Trophoblast cell (in vitro differentiated cells and primary cell): ENCODE data around the gene SEMA4A.

Experiments used
- DNase-seq, 2 donors: peaks; one replicate each; pipeline ENCODE4 v3.0.0-alpha.2; 2016
- H2AFZ ChIP-seq: 2 replicates; pipeline ENCODE4 v1.6.1; 2013; ENCODE audit warnings: low read length, moderate library complexity, mild to moderate bottlenecking; ENCODE audit not compliant: insufficient read depth, poor library complexity
- H2AK5ac ChIP-seq: 2 replicates; pipeline ENCODE4 v1.6.1; 2013; ENCODE audit warnings: mild to moderate bottlenecking, low read length
- H2BK120ac ChIP-seq: 2 replicates; pipeline ENCODE4 v1.6.1; 2013; ENCODE audit warnings: low read length, mild to moderate bottlenecking, moderate library complexity; ENCODE audit not compliant: insufficient read depth, poor library complexity
- H2BK12ac ChIP-seq: 2 replicates; pipeline ENCODE4 v1.6.1; 2013; ENCODE audit warnings: mild to moderate bottlenecking, low read length, moderate library complexity
- H2BK5ac ChIP-seq: 2 replicates; pipeline ENCODE4 v1.6.1; 2013; ENCODE audit warnings: low read length, low read depth, moderate library complexity, mild to moderate bottlenecking; ENCODE audit not compliant: poor library complexity
- H3K14ac ChIP-seq: 2 replicates; pipeline ENCODE4 v1.6.1; 2013; ENCODE audit warnings: mild to moderate bottlenecking, low read length
- H3K18ac ChIP-seq: 2 replicates; pipeline ENCODE4 v1.6.1; 2013; ENCODE audit warnings: mild to moderate bottlenecking, low read length
- H3K23ac ChIP-seq: 2 replicates; pipeline ENCODE4 v1.6.1; 2013; ENCODE audit warnings: low read length
- H3K27ac ChIP-seq: 2 replicates; pipeline ENCODE4 v1.5.1; 2013; ENCODE audit warnings: low read depth, mild to moderate bottlenecking, inconsistent platforms, low read length, moderate library complexity
- H3K27me3 ChIP-seq: 2 replicates; pipeline ENCODE4 v1.6.1; 2013; ENCODE audit warnings: inconsistent platforms, mild to moderate bottlenecking, low read length, moderate library complexity; ENCODE audit not compliant: insufficient read depth
- H3K36me3 ChIP-seq, 2 experiments: 1 replicate in 1 of 2; 2 replicates in 1 of 2; pipeline ENCODE4 v1.6.1; 2013; ENCODE audit warnings: low read length in 2 of 2, mild to moderate bottlenecking in 2 of 2, moderate library complexity in 1 of 2; ENCODE audit not compliant: insufficient read depth in 2 of 2, control insufficient read depth in 1 of 2
- H3K4ac ChIP-seq: 2 replicates; pipeline ENCODE4 v1.6.1; 2013; ENCODE audit warnings: low read depth, mild to moderate bottlenecking, low read length, moderate library complexity
- H3K4me1 ChIP-seq, 2 experiments: 1 replicate in 1 of 2; 2 replicates in 1 of 2; pipeline ENCODE4 v1.6.1; 2013; ENCODE audit warnings: low read length in 2 of 2, mild to moderate bottlenecking in 2 of 2, moderate library complexity in 1 of 2; ENCODE audit not compliant: insufficient read depth in 2 of 2, control insufficient read depth in 1 of 2
- H3K4me2 ChIP-seq: 2 replicates; pipeline ENCODE4 v1.6.1; 2013; ENCODE audit warnings: inconsistent platforms, mild to moderate bottlenecking, low read length, moderate library complexity
- H3K4me3 ChIP-seq: 2 replicates; pipeline ENCODE4 v1.5.1; 2013; ENCODE audit warnings: mild to moderate bottlenecking, low read depth, low read length, inconsistent platforms
- H3K79me1 ChIP-seq: one replicate; pipeline ENCODE4 v1.6.1; 2013; ENCODE audit warnings: low read length
- H3K79me2 ChIP-seq: 2 replicates; pipeline ENCODE4 v1.6.1; 2013; ENCODE audit warnings: low read length, mild to moderate bottlenecking; ENCODE audit not compliant: control insufficient read depth, insufficient read depth, poor library complexity
- H3K9ac ChIP-seq: 2 replicates; pipeline ENCODE4 v1.6.1; 2013; ENCODE audit warnings: mild to moderate bottlenecking, low read length
- H3K9me3 ChIP-seq: 2 replicates; pipeline ENCODE4 v1.6.1; 2013; ENCODE audit warnings: low read depth, mild to moderate bottlenecking, control low read depth, inconsistent platforms, low read length; ENCODE audit not compliant: insufficient read depth
- H4K12ac ChIP-seq: 2 replicates; pipeline ENCODE4 v1.6.1; 2013; ENCODE audit warnings: low read depth, mild to moderate bottlenecking, low read length, moderate library complexity
- H4K8ac ChIP-seq: 2 replicates; pipeline ENCODE4 v1.6.1; 2013; ENCODE audit warnings: low read depth, mild to moderate bottlenecking, low read length, moderate library complexity
- H4K91ac ChIP-seq: one replicate; pipeline ENCODE4 v1.6.1; 2013; ENCODE audit warnings: low read depth, mild to moderate bottlenecking, low read length, moderate library complexity
- WGBS: extraction: QIAGEN DNeasy Blood & Tissue Kit; methylation state at CpG from one replicate; pipeline ENCODE4 v1.1.7; 2013; ENCODE audit warnings: missing lambda C conversion rate; ENCODE audit not compliant: insufficient read length, insufficient coverage; ENCODE audit errors: extremely low coverage; 5-methylcytosine and 5-hydroxymethylcytosine counted together

The SEMA4A gene

DNA sequence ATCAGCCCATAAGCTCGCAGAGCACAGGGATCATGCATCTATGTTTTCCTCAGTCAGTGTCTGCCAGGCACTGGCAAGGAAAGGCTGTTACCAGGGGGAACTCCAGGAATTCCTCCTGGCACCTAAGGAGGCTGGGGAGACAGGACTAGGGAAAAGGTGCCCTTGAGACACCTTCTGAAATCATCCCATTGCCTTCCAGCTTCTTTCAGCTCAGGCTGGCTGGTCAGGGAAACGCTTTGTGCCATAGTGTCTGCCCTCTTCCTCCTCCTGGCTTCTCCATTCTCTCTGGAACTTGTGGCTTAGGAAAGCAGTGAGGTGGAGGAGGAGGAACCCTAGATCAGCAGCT lies 25.1 kb upstream of the SEMA4A start:
- H4K91ac ChIP-seq, result peak overlapping the region; percentile 99
- H3K36me3 ChIP-seq, result peaks cover 29 to 30% of the 10 kb centered on the region in 2 experiments
- peak overlapping the region; percentile 2 for H3K9ac ChIP-seq
- peak overlapping the region; percentile 1 for H2BK12ac ChIP-seq
- peak overlapping the region; percentile 64 for H2BK120ac ChIP-seq
- peak overlapping the region; percentile 55 for H2BK5ac ChIP-seq
- H3K27me3 ChIP-seq, result no peaks in the 10 kb centered on the region
- H3K4me1 ChIP-seq, result peaks cover 59 to 63% of the 10 kb centered on the region in 2 experiments
- H3K14ac ChIP-seq, result peak overlapping the region; percentile 38
- no CpG with 5 or more reads among the region's 2 CpGs for WGBS
- H3K18ac ChIP-seq, result peak overlapping the region; percentile 12
- no peak overlapping the region for H4K12ac ChIP-seq
- peaks cover 34% of the 10 kb centered on the region for H3K79me2 ChIP-seq
- H3K9me3 ChIP-seq, result no peaks in the 10 kb centered on the region
- H3K27ac ChIP-seq, result peak overlapping the region; percentile 93
- H2AK5ac ChIP-seq, result peak overlapping the region; percentile 19
- H4K8ac ChIP-seq, result peak overlapping the region; percentile 15
- peaks cover 51% of the 10 kb centered on the region for H3K79me1 ChIP-seq
- no peak overlapping the region for H3K23ac ChIP-seq
- no peak overlapping the region for H3K4me2 ChIP-seq
- H3K4ac ChIP-seq, result peak overlapping the region; percentile 1
- no peak overlapping the region for H3K4me3 ChIP-seq
- DNase-seq, result no peak
- H2AFZ ChIP-seq, result peak overlapping the region; percentile 2

DNA sequence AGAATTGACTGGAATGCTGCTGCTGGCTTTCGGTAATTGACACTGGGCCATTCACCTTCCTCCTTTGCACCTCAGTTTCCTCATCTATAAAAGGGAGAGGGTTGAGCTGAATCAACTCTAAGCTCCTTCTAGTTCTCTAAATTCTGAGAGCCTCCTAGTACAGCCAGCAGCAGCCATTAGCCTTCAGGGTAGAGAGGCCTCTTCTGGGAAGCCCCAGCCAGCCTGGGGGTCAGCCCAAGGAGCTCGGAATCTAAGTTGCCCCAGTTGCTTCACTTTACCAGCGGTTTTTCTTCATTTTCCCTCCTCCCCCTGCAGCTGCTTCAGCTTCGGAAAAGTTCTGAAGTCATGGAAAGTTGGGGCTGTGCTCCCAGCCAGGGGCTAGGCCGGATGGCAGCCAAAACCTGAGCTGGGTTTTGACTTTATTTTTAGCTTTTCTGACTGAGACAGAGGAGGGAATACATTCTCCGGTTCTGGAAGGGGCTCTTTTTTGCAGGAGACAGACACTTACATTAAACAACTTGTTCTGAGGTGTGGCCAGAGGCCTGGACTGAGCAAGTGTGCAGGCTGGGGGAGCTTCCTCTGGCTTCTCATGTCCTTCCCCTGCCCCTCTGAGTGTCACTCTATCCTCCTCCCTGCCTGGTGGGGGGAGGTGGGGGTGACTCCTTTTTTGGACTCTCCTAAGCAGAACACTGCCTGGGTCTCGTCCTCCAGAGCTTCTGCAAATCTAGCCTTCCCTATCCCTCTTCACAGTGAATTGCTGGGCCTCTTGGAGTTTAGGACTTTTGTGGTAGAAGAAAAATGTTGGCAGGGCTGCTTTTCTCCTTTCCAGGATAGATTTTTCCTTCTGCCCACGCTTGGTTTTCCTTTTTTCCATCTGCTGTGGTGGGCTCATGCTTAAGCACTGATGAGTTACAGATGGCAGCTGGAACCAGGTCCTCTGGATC lies 24.5 kb upstream of the SEMA4A start:
- Histone ChIP-seq H4K8ac (peak overlapping the region; percentile 50), H2AK5ac (peak overlapping the region; percentile 85), H3K36me3 (peaks cover 35 to 36% of the 10 kb centered on the region in 2 experiments), H3K27me3 (no peaks in the 10 kb centered on the region), H2BK5ac (peak overlapping the region; percentile 66), H2AFZ (no peak overlapping the region), H3K79me1 (peaks cover 45% of the 10 kb centered on the region), H3K9me3 (no peaks in the 10 kb centered on the region), H3K4me3 (no peak overlapping the region), H2BK120ac (peak overlapping the region; percentile 93), H3K14ac (peak overlapping the region; percentile 68), H3K79me2 (peaks cover 29% of the 10 kb centered on the region), H3K23ac (no peak overlapping the region), H3K4ac (peak overlapping the region; percentile 49), H3K9ac (no peak overlapping the region), H2BK12ac (peak overlapping the region; percentile 68), H4K12ac (peak overlapping the region; percentile 63), H4K91ac (peak overlapping the region; percentile 99), H3K4me2 (peak overlapping the region; percentile 13), H3K27ac (peak overlapping the region; percentile 93), H3K4me1 (peaks cover 53 to 57% of the 10 kb centered on the region in 2 experiments), H3K18ac (peak overlapping the region; percentile 42)
- DNase-seq, result peak; percentile 53 to 58
- no CpG with 5 or more reads among the region's 8 CpGs for WGBS

GRCh38 chr1:156129687-156130577 lies 23.5 kb upstream of the SEMA4A start:
- peaks cover 45 to 49% of the 10 kb centered on the region in 2 experiments for H3K4me1 ChIP-seq
- peak; percentile 95 to 98 for DNase-seq
- peak overlapping the region; percentile 98 for H3K4ac ChIP-seq
- H3K9ac ChIP-seq, result peak overlapping the region; percentile 29
- peaks cover 22% of the 10 kb centered on the region for H3K79me2 ChIP-seq
- H2BK12ac ChIP-seq, result peak overlapping the region; percentile 99
- peak overlapping the region; percentile 66 for H2BK5ac ChIP-seq
- H3K27ac ChIP-seq, result peak overlapping the region; percentile 93
- H3K14ac ChIP-seq, result peak overlapping the region; percentile 99
- H2AK5ac ChIP-seq, result peak overlapping the region; percentile 100
- H4K12ac ChIP-seq, result peak overlapping the region; percentile 91
- peak overlapping the region; percentile 84 for H2AFZ ChIP-seq
- H2BK120ac ChIP-seq, result peak overlapping the region; percentile 93
- no CpG with 5 or more reads among the region's 7 CpGs for WGBS
- H3K9me3 ChIP-seq, result peaks cover 3% of the 10 kb centered on the region
- peak overlapping the region; percentile 96 for H3K18ac ChIP-seq
- no peak overlapping the region for H3K23ac ChIP-seq
- H3K4me3 ChIP-seq, result no peak overlapping the region
- H3K79me1 ChIP-seq, result peaks cover 37% of the 10 kb centered on the region
- H4K8ac ChIP-seq, result peak overlapping the region; percentile 95
- H3K4me2 ChIP-seq, result peak overlapping the region; percentile 12
- no peaks in the 10 kb centered on the region for H3K27me3 ChIP-seq
- H4K91ac ChIP-seq, result peak overlapping the region; percentile 99
- peaks cover 42 to 43% of the 10 kb centered on the region in 2 experiments for H3K36me3 ChIP-seq

DNA sequence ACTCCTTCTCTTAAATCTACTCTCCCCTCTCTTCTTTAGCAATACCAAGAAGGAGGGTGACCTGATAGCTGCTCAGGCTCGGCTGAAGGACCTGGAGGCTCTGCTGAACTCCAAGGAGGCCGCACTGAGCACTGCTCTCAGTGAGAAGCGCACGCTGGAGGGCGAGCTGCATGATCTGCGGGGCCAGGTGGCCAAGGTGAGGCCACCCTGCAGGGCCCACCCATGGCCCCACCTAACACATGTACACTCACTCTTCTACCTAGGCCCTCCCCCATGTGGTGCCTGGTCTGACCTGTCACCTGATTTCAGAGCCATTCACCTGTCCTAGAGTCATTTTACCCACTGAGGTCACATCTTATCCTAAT lies 22.8 kb upstream of the SEMA4A start:
- H3K79me2 ChIP-seq, result peaks cover 19% of the 10 kb centered on the region
- H2BK12ac ChIP-seq, result peak overlapping the region; percentile 37
- H3K4ac ChIP-seq, result peak overlapping the region; percentile 23
- no peak for DNase-seq
- peak overlapping the region; percentile 41 for H3K14ac ChIP-seq
- H2BK120ac ChIP-seq, result peak overlapping the region; percentile 4
- peaks cover 34% of the 10 kb centered on the region for H3K79me1 ChIP-seq
- peak overlapping the region; percentile 6 for H4K12ac ChIP-seq
- peak overlapping the region; percentile 17 for H2AK5ac ChIP-seq
- H3K9me3 ChIP-seq, result peaks cover 3% of the 10 kb centered on the region
- no peak overlapping the region for H3K23ac ChIP-seq
- peak overlapping the region; percentile 52 for H3K18ac ChIP-seq
- H3K9ac ChIP-seq, result peak overlapping the region; percentile 4
- peaks cover 41 to 44% of the 10 kb centered on the region in 2 experiments for H3K4me1 ChIP-seq
- no peak overlapping the region for H2AFZ ChIP-seq
- peak overlapping the region; percentile 25 for H4K8ac ChIP-seq
- no peak overlapping the region for H3K4me2 ChIP-seq
- peak overlapping the region; percentile 19 for H2BK5ac ChIP-seq
- peaks cover 47 to 48% of the 10 kb centered on the region in 2 experiments for H3K36me3 ChIP-seq
- WGBS, result no CpG with 5 or more reads among the region's 6 CpGs
- peak overlapping the region; percentile 67 for H4K91ac ChIP-seq
- no peak overlapping the region for H3K4me3 ChIP-seq
- H3K27ac ChIP-seq, result peak overlapping the region; percentile 7
- H3K27me3 ChIP-seq, result no peaks in the 10 kb centered on the region
